Gastroesophageal sphincter (tissue), 4 donors: ENCODE results near the gene CDC42BPA. TPM values are rescaled to one million over a fixed set of nuclear protein-coding genes. Genes with fewer than 3 reads are reported as not detected.

ENCODE experiments used
- ATAC-seq: fragments of 150-250 bp; one replicate; pipeline ENCODE4 v1.9.1; 2016; ENCODE audit warnings: mild to moderate bottlenecking, moderate library complexity
- H3K27ac ChIP-seq, 4 donors: fragments of 200-600 bp; sonication (generic) in 3 of 4; 1 replicate in 3 of 4; 2 replicates in 1 of 4; pipeline ENCODE4 v1.5.1; 2016 to 2019
- H3K27me3 ChIP-seq: fragments of 200-600 bp; sonication (generic); one replicate; pipeline ENCODE4 v1.5.1; 2019
- H3K36me3 ChIP-seq, 2 donors: fragments of 200-600 bp; sonication (generic); one replicate each; pipeline ENCODE4 v1.5.1; 2019; ENCODE audit warnings: control low read depth in 1 of 2
- H3K4me1 ChIP-seq, 3 donors: fragments of 200-600 bp; sonication (generic); 1 replicate in 2 of 3; 2 replicates in 1 of 3; pipeline ENCODE4 v1.5.1; 2016 to 2019; ENCODE audit warnings: control low read depth in 2 of 3
- H3K4me3 ChIP-seq, 2 donors: fragments of 200-600 bp; sonication (generic); one replicate each; pipeline ENCODE4 v1.5.1; 2019; ENCODE audit warnings: mild to moderate bottlenecking in 1 of 2, moderate library complexity in 1 of 2
- H3K9me3 ChIP-seq, 3 donors: fragments of 200-600 bp; sonication (generic); one replicate each; pipeline ENCODE4 v1.5.1; 2017 to 2019; ENCODE audit warnings: control low read depth in 2 of 3
- EP300 ChIP-seq: sonication (generic); formaldehyde crosslinking; IDR thresholded peaks from one replicate; pipeline ENCODE4 v1.6.1; 2017; ENCODE audit warnings: antibody characterized with exemption, mild to moderate bottlenecking
- POLR2A ChIP-seq, 2 donors: fragments of 450-650 bp; IDR thresholded peaks; one replicate each; pipeline ENCODE4 v1.6.1; 2017; ENCODE audit warnings: antibody characterized with exemption in 2 of 2, mild to moderate bottlenecking in 2 of 2, moderate library complexity in 1 of 2
- POLR2AphosphoS5 ChIP-seq: sonication (generic); formaldehyde crosslinking; IDR thresholded peaks from one replicate; pipeline ENCODE4 v1.6.1; 2017; ENCODE audit warnings: antibody characterized with exemption
- WGBS, 2 donors: methylation state at CpG; one replicate each; pipeline ENCODE4 v1.1.5; 2018; ENCODE audit warnings: low coverage in 1 of 2; 5-methylcytosine and 5-hydroxymethylcytosine counted together
- total RNA-seq, 4 donors: library from RNA; depleted of rRNA; stranded (reverse); fragments of >200 nt; gene quantifications; one replicate each; pipeline ENCODE4 v1.1.0, GENCODE V29; 2016
- TF ChIP-seq, protein P1 (sequence below), 4 experiments: fragments of 200-600 bp in 2 of 4; fragments of 450-650 bp in 2 of 4; sonication (generic) in 1 of 4; IDR thresholded peaks; one replicate each; pipeline ENCODE4 v1.5.1; 2017 to 2019; ENCODE audit warnings: antibody characterized with exemption in 4 of 4, mild to moderate bottlenecking in 2 of 4, moderate library complexity in 2 of 4

The CDC42BPA gene
- total RNA-seq, 4 donors from 2014 or later = 60.7 to 92.1 (median 74.1) TPM

DNA sequence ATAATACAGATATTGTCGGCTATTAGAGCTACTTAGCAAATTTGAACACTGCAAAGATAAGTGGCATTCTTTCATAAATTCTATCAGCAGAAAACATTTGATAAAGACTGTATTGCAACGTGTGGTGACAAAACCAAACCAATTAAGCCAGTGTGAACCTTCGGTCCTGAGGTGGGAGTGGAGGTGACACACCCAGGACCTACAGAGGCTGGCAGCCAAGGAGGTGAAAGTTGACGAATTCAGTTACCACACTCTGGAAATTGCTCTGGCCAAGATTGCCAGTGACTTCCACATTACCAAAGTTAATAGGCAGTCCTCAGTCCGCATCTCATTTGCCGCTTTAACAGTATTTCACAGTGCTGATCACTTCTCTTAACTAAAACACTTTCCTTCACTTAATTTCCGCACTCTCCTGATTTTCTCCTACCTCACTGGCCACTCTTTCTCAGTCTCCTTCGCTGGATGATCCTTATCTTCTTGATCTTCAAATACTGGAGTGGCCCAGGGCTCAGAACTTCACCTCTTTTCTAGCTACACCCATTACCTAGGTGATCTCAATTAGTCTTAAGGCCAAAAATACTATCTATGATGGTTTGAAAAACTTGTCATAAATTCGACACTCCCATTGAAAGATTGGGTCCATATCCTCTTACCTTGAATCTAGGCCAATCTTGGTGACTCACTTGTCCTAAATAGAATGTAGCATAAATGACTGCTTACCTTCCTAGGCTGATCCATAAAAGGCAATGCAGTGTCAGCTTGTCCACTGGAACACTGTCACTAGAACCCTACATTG, 5.1 kb upstream of the CDC42BPA start:
- no peaks in the 10 kb centered on the region for H3K36me3 ChIP-seq
- no peak for ATAC-seq
- H3K9me3 ChIP-seq = peaks cover 0 to 5% (median 0%) of the 10 kb centered on the region in 3 donors
- peaks cover 0 to 6% (median 0%) of the 10 kb centered on the region in 3 donors for H3K4me1 ChIP-seq
- H3K4me3 ChIP-seq = no peak overlapping the region
- H3K27ac ChIP-seq = no peak overlapping the region
- 75 to 92% methylated on average over 6 to 7 of the region's 9 CpGs for WGBS, 2 donors
- H3K27me3 ChIP-seq = no peaks in the 10 kb centered on the region
- TF ChIP-seq POLR2A (IDR thresholded peaks at IDR 0.05) = no peak
- TF ChIP-seq, protein P1, sequence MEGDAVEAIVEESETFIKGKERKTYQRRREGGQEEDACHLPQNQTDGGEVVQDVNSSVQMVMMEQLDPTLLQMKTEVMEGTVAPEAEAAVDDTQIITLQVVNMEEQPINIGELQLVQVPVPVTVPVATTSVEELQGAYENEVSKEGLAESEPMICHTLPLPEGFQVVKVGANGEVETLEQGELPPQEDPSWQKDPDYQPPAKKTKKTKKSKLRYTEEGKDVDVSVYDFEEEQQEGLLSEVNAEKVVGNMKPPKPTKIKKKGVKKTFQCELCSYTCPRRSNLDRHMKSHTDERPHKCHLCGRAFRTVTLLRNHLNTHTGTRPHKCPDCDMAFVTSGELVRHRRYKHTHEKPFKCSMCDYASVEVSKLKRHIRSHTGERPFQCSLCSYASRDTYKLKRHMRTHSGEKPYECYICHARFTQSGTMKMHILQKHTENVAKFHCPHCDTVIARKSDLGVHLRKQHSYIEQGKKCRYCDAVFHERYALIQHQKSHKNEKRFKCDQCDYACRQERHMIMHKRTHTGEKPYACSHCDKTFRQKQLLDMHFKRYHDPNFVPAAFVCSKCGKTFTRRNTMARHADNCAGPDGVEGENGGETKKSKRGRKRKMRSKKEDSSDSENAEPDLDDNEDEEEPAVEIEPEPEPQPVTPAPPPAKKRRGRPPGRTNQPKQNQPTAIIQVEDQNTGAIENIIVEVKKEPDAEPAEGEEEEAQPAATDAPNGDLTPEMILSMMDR (IDR thresholded peaks at IDR 0.05) = no peak
- TF ChIP-seq EP300 = no peak
- TF ChIP-seq POLR2AphosphoS5 = no peak

DNA sequence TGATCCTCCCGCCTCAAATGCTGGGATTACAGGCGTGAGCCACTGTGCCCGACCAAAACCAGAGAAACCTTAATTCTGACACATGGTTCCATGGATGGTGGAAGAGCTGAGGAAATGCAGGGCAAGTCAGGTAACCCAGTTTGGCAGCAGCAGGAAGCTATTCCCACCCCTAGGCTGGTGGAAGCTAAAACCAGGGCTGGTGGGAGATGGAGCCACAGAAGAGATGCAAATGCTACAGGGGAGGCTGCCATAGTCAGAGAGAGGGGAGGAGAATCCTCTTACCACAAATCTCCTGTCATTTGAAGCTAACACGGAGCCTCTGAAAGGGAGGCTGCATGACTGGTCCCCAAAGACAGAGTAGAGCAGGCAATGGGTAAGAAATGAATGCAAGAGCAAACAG, 4.1 kb upstream of the CDC42BPA start:
- Histone ChIP-seq H3K4me3 (no peak overlapping the region), H3K27ac (no peak overlapping the region), H3K27me3 (no peaks in the 10 kb centered on the region), H3K9me3 (peaks cover 0 to 5% (median 0%) of the 10 kb centered on the region in 3 donors), H3K36me3 (no peaks in the 10 kb centered on the region), H3K4me1 (peaks cover 0 to 6% (median 0%) of the 10 kb centered on the region in 3 donors)
- WGBS, 2 donors = 67% methylated on average over 1 of the region's 4 CpGs; no CpG with 5 or more reads in 1 of the 2 donors
- no peak for TF ChIP-seq POLR2AphosphoS5
- no peak for TF ChIP-seq EP300
- TF ChIP-seq, protein P1 (IDR thresholded peaks at IDR 0.05) = no peak
- no peak for TF ChIP-seq POLR2A (IDR thresholded peaks at IDR 0.05)
- no peak for ATAC-seq

DNA sequence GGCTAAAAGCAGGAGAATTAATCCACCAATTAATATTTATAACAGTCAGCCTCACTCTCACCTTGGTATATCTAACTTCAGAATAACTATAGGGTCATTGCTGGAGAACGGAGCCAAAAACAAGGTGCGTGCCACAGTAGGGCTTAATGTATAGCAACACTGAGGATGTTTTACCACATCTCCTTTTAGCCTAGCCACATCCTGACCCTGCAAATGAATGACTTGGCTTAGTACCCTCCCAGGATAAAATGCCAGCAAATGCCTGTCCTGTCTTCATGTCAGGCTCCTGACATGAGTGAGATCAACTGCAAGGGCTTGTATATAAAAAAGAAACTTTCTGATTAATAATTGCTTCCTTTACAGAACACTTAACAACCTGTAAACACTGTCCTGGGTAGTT, 2.7 kb upstream of the CDC42BPA start:
- peaks cover 0 to 6% (median 0%) of the 10 kb centered on the region in 3 donors for H3K4me1 ChIP-seq
- no peak overlapping the region for H3K27ac ChIP-seq
- no peak overlapping the region for H3K4me3 ChIP-seq
- 79 to 89% methylated on average over 2 of the region's 2 CpGs for WGBS, 2 donors
- no peak for ATAC-seq
- H3K9me3 ChIP-seq = peaks cover 0 to 5% (median 0%) of the 10 kb centered on the region in 3 donors
- no peaks in the 10 kb centered on the region for H3K27me3 ChIP-seq
- TF ChIP-seq POLR2A (IDR thresholded peaks at IDR 0.05) (no peak), POLR2AphosphoS5 (no peak), EP300 (no peak)
- TF ChIP-seq, protein P1 (IDR thresholded peaks at IDR 0.05) = no peak
- no peaks in the 10 kb centered on the region for H3K36me3 ChIP-seq

DNA sequence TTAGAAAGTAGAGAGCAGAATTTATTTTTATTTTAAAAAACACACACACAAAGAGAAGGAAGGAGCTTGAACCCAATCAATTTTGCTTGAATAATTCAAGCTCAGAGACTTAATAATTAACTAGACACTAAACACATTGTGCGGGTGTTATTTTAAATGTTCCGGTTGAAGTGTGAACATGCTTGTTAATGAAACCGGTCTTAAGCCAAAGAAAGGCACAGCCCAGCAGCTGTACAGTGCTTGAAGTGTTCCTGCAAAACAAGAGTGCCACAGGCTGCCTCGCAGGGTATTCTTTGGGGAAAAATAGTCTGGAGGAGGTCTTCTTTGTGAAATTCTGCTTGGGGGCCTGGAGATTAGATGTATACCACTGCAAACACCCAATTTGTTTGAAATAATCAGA, 2.2 kb upstream of the CDC42BPA start:
- WGBS, 2 donors = 63 to 72% methylated on average over 4 of the region's 4 CpGs
- H3K4me1 ChIP-seq = peaks cover 0 to 6% (median 0%) of the 10 kb centered on the region in 3 donors
- ATAC-seq = no peak
- H3K36me3 ChIP-seq = no peaks in the 10 kb centered on the region
- TF ChIP-seq EP300 (no peak), POLR2A (IDR thresholded peaks at IDR 0.05) (no peak), POLR2AphosphoS5 (no peak)
- TF ChIP-seq, protein P1 (IDR thresholded peaks at IDR 0.05) = no peak
- H3K4me3 ChIP-seq = no peak overlapping the region
- H3K27me3 ChIP-seq = no peaks in the 10 kb centered on the region
- peaks cover 0 to 5% (median 0%) of the 10 kb centered on the region in 3 donors for H3K9me3 ChIP-seq
- H3K27ac ChIP-seq = no peak overlapping the region
